Activated CD8-positive, alpha-beta memory T cell treated with anti-CD3 and anti-CD28 coated beads, Interleukin-2, amount 10 ng/mL, durations not matched to agents 7 days and 5 days (primary cell): ENCODE results near the gene CIPC. TPM values are rescaled to one million over a fixed set of nuclear protein-coding genes. Genes with fewer than 3 reads are reported as not detected.
A peak's percentile ranks its signal among the peaks of the same experiment; 100 is the strongest.

Experiments used
- ATAC-seq: fragments of 150-1000 bp; cut with Tn5 transposase; one replicate; pipeline ENCODE4 v1.10.0; 2021; ENCODE audit warnings: moderate library complexity
- CTCF ChIA-PET: fragments of 350-600 bp; sonication (Branson Sonifier 250); formaldehyde crosslinking; loops from one replicate; lab custom pipeline; 2021; ENCODE audit warnings: antibody characterized with exemption; lab: Charles Lee
- DNase-seq: peaks from one replicate; pipeline ENCODE4 v3.0.0-alpha.2; 2020
- H3K27ac Mint-ChIP-seq: one replicate; pipeline ENCODE4 v1.8.0; 2021; ENCODE audit warnings: mild to moderate bottlenecking, mixed read lengths
- H3K27me3 Mint-ChIP-seq: one replicate; pipeline ENCODE4 v1.8.0; 2021; ENCODE audit warnings: mixed read lengths
- H3K36me3 Mint-ChIP-seq: one replicate; pipeline ENCODE4 v1.8.0; 2021; ENCODE audit warnings: mild to moderate bottlenecking, mixed read lengths
- H3K4me1 Mint-ChIP-seq: one replicate; pipeline ENCODE4 v1.8.0; 2021; ENCODE audit warnings: mixed read lengths
- H3K4me3 Mint-ChIP-seq: one replicate; pipeline ENCODE4 v1.8.0; 2021; ENCODE audit warnings: mild to moderate bottlenecking, moderate library complexity, mixed read lengths
- H3K9me3 Mint-ChIP-seq: one replicate; pipeline ENCODE4 v1.8.0; 2022; ENCODE audit warnings: low read depth, mixed read lengths
- total RNA-seq, 2 experiments: library from RNA; stranded (reverse); gene quantifications; one replicate each; pipeline ENCODE4 v1.2.3, GENCODE V29; 2021

CIPC gene
- total RNA-seq, 2 experiments from 2014 or later = 11.3 to 12.0 TPM

DNA sequence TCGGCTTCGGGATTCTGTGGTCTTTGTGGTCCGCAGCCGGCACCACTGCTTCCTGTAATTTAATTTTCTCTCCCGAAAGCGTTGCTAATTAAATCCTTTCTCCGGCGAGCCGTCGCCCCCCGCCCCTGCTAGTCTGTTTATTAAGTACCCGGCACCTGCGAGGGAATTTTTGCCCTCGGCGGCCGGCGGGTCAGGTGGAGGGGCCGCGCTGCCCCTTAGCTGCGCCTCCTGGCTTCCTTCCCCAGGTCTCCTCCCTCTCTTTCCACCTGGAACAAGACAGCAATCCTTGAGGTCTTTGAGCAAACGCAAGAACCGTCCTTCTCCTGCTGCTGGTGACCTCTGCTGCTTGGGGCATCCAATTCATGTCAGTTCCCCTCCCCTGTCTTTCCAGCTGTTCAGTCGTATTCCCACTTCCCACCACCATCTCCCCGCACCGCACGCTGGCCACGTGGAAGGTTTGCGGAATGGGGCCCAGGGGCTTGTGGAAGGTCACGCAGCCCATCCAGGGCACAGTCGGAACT, 27.3 kb downstream of the CIPC start:
- Mint-ChIP-seq H3K27me3 (peaks cover 49% of the 10 kb centered on the region), H3K4me1 (peaks cover 29% of the 10 kb centered on the region), H3K4me3 (peak overlapping the region; percentile 19), H3K9me3 (no peaks in the 10 kb centered on the region), H3K27ac (no peak overlapping the region), H3K36me3 (no peaks in the 10 kb centered on the region)
- DNase-seq = no peak
- CTCF ChIA-PET = interaction anchor here (0.9 to 2.0 kb wide), 6 partner anchors 9 to 252 kb away, joined by 3 to 11 read pairs (median 4); partner anchors contain the start of gene CIPC
- no peak for ATAC-seq

DNA sequence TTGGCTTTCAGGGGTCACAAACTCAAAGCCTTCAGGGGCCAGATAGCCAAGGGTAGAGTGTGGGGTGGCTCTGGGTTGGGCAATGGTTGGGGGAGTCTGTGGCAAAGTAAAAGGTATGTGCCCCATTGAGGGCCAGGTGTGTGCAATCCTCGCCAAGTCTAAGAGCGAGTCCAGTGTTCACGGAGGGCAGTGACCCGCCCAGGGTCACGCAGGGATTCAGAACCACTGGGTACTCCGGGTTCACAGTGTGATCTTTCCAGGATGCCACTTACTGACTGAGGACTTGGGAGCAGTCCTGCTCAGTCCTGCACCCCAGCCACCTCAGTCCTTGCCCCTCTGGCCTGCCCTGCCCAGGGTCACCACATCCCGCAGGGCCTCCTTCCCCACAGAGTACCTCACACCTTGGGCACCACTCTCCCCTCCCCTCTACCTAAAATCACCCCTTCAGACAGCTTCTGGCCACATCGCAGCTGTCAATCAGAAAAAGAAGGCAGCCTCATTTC, 27.8 kb downstream of the CIPC start:
- Mint-ChIP-seq H3K4me1 (peaks cover 23% of the 10 kb centered on the region), H3K4me3 (peak overlapping the region; percentile 19), H3K9me3 (no peaks in the 10 kb centered on the region), H3K27ac (no peak overlapping the region), H3K36me3 (no peaks in the 10 kb centered on the region), H3K27me3 (peaks cover 49% of the 10 kb centered on the region)
- ATAC-seq = no peak
- DNase-seq = no peak
- CTCF ChIA-PET = interaction anchor here (0.9 to 2.0 kb wide), 6 partner anchors 9 to 55 kb away, joined by 3 to 11 read pairs (median 4); partner anchors contain the start of gene CIPC

GRCh38 chr14:77126461-77126990, 28.5 kb downstream of the CIPC start:
- H3K4me1 Mint-ChIP-seq = peaks cover 17% of the 10 kb centered on the region
- no peaks in the 10 kb centered on the region for H3K36me3 Mint-ChIP-seq
- H3K9me3 Mint-ChIP-seq = no peaks in the 10 kb centered on the region
- H3K4me3 Mint-ChIP-seq = no peak overlapping the region
- CTCF ChIA-PET = interaction anchor here (0.9 to 2.0 kb wide), 6 partner anchors 12 to 250 kb away, joined by 3 to 11 read pairs (median 4); partner anchors contain the start of gene CIPC
- no peak for ATAC-seq
- DNase-seq = no peak
- H3K27me3 Mint-ChIP-seq = peaks cover 49% of the 10 kb centered on the region
- no peak overlapping the region for H3K27ac Mint-ChIP-seq

DNA sequence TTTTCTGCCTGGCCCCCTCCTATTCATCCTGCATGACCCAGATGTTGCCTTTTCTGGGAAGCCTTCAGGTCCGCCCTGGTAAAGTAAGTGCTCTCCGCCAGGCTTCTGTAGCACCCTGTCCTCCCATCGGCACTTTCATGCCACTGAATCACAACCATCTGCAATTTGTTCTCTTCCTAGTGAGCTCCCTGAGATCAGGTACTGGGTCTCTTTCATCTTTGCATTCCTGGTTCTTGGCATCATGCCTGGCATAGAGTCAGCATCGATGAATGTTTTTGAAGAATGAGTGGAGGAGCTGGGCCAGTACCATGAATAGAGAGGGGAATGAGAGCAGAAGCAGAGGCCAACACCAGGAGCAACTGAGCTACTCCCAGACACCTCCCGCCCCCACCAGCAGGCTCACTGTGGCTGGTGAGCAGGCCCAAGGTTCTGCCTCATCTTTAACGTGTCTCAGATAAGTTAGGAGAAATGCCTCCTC, 30.4 kb downstream of the CIPC start:
- DNase-seq (no peak), ATAC-seq (no peak)
- CTCF ChIA-PET = no interaction called here
- Mint-ChIP-seq H3K4me1 (peaks cover 8% of the 10 kb centered on the region), H3K4me3 (no peak overlapping the region), H3K27ac (no peak overlapping the region), H3K27me3 (peaks cover 61% of the 10 kb centered on the region), H3K9me3 (no peaks in the 10 kb centered on the region), H3K36me3 (no peaks in the 10 kb centered on the region)

- no peak for DNase-seq
- Mint-ChIP-seq H3K4me1 (peaks cover 3% of the 10 kb centered on the region), H3K9me3 (no peaks in the 10 kb centered on the region), H3K27ac (no peak overlapping the region), H3K36me3 (no peaks in the 10 kb centered on the region), H3K4me3 (no peak overlapping the region), H3K27me3 (peaks cover 66% of the 10 kb centered on the region)
- CTCF ChIA-PET = no interaction called here
- ATAC-seq = no peak
Observed at GRCh38 chr14:77130386-77130785, 32.3 kb downstream of the CIPC start.

GRCh38 chr14:77131206-77131605, 33.1 kb downstream of the CIPC start:
- CTCF ChIA-PET = no interaction called here
- Mint-ChIP-seq H3K36me3 (no peaks in the 10 kb centered on the region), H3K27me3 (peaks cover 62% of the 10 kb centered on the region), H3K9me3 (no peaks in the 10 kb centered on the region), H3K4me3 (no peak overlapping the region), H3K4me1 (no peaks in the 10 kb centered on the region), H3K27ac (no peak overlapping the region)
- ATAC-seq (no peak), DNase-seq (no peak)

- H3K4me1 Mint-ChIP-seq = no peaks in the 10 kb centered on the region
- CTCF ChIA-PET = no interaction called here
Observed at GRCh38 chr14:77131871-77132486, 33.9 kb downstream of the CIPC start.

DNA sequence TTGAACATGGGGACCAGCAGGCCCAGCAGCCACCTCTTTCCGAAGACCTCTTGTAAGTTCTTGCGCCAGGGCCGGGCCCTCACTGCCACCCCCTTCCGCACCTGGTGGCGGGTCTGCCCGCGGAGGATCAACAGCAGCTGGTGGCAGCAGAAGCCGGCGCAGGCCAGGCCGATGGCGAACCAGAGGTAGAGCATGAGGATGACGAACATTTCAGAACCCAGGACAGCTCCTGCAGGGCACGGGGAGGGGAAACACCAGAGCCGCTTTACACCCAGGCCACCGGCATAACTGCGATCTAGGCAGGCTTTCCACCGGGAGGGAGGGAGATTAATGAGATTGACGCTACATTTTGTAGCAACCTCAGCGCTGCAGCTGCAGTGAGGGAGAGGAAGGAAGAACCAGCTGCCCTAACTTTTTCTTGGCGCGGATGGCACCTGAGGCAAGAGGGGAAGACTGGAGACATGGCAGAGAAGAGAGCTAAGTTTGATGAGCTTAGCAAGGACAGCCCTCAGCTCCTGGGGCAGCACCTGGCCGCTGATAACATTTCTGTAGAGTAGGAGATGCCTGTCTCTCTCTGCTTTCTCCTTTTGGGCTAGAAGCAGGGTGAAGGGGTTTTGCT, 35.8 kb downstream of the CIPC start:
- H3K9me3 Mint-ChIP-seq = no peaks in the 10 kb centered on the region
- CTCF ChIA-PET = interaction anchor here (0.6 to 2.2 kb wide), 11 partner anchors 9 to 684 kb away, joined by 3 to 6 read pairs (median 3); no protein-coding TSS in a partner anchor
- no peak overlapping the region for H3K27ac Mint-ChIP-seq
- no peaks in the 10 kb centered on the region for H3K36me3 Mint-ChIP-seq
- peaks cover 61% of the 10 kb centered on the region for H3K27me3 Mint-ChIP-seq
- peak; percentile 92 for ATAC-seq
- H3K4me3 Mint-ChIP-seq = no peak overlapping the region
- DNase-seq = peak; percentile 78
- peaks cover 1% of the 10 kb centered on the region for H3K4me1 Mint-ChIP-seq

More at GRCh38 chr14:77131871-77132486, 33.9 kb downstream of the CIPC start:
- no peak overlapping the region for H3K27ac Mint-ChIP-seq
- H3K27me3 Mint-ChIP-seq = peaks cover 60% of the 10 kb centered on the region
- no peaks in the 10 kb centered on the region for H3K9me3 Mint-ChIP-seq
- no peak for ATAC-seq
- no peaks in the 10 kb centered on the region for H3K36me3 Mint-ChIP-seq
- no peak for DNase-seq
- no peak overlapping the region for H3K4me3 Mint-ChIP-seq

DNA sequence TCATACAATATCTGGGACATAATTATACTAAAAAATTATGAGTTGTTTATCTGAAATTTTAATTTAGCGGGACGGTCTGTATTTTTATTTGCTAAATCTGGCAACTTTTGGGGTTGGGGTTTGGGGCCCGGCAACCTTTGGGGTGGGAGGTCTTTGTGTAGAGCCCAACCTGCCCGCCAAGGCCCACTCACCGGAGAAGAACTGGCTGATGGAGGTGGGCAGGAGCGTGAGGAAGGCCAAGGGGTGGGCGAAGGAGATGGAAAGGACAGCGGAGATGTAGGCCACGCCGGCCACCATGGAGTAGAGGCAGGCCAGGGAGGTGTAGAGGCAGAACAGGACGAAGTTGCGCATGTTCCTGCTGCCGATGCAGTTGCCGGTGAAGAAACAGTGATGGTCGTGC, 41.0 kb downstream of the CIPC start:
- Mint-ChIP-seq H3K4me3 (no peak overlapping the region), H3K27me3 (peaks cover 78% of the 10 kb centered on the region), H3K4me1 (peaks cover 17% of the 10 kb centered on the region), H3K36me3 (no peaks in the 10 kb centered on the region), H3K9me3 (no peaks in the 10 kb centered on the region), H3K27ac (no peak overlapping the region)
- DNase-seq (no peak), ATAC-seq (no peak)
- CTCF ChIA-PET = interaction anchor here (1.4 to 1.9 kb wide), 2 partner anchors 13 to 177 kb away, joined by 3 to 9 read pairs; no protein-coding TSS in a partner anchor

GRCh38 chr14:77139540-77140358, 41.7 kb downstream of the CIPC start:
- Mint-ChIP-seq H3K4me3 (no peak overlapping the region), H3K9me3 (no peaks in the 10 kb centered on the region), H3K27ac (no peak overlapping the region), H3K36me3 (no peaks in the 10 kb centered on the region), H3K27me3 (peaks cover 78% of the 10 kb centered on the region), H3K4me1 (peaks cover 17% of the 10 kb centered on the region)
- ATAC-seq = peak; percentile 76
- DNase-seq = peak; percentile 51
- CTCF ChIA-PET = interaction anchor here (0.7 to 1.9 kb wide), 4 partner anchors 12 to 985 kb away, joined by 3 to 9 read pairs (median 3); no protein-coding TSS in a partner anchor

- Mint-ChIP-seq H3K4me3 (no peak overlapping the region), H3K27ac (no peak overlapping the region), H3K27me3 (peaks cover 81% of the 10 kb centered on the region), H3K4me1 (peaks cover 17% of the 10 kb centered on the region), H3K9me3 (no peaks in the 10 kb centered on the region), H3K36me3 (no peaks in the 10 kb centered on the region)
- CTCF ChIA-PET = interaction anchor here (1.0 to 1.9 kb wide), 5 partner anchors 11 to 264 kb away, joined by 3 to 9 read pairs (median 3); no protein-coding TSS in a partner anchor
- ATAC-seq = no peak
- no peak for DNase-seq
Observed at GRCh38 chr14:77140359-77141213, 42.5 kb downstream of the CIPC start.
